ENCODE results near the gene FYB1.
"Not testable (repeated sequence)": the region's sequence is repeated elsewhere in the genome, so short reads cannot be mapped to it uniquely, and the experiment has no call there.

The FYB1 gene

GRCh38 chr5:39228596-39228995, 9.2 kb upstream of the FYB1 start:
- DNase-seq (ENCODE audit: low spot score): no peak

DNA sequence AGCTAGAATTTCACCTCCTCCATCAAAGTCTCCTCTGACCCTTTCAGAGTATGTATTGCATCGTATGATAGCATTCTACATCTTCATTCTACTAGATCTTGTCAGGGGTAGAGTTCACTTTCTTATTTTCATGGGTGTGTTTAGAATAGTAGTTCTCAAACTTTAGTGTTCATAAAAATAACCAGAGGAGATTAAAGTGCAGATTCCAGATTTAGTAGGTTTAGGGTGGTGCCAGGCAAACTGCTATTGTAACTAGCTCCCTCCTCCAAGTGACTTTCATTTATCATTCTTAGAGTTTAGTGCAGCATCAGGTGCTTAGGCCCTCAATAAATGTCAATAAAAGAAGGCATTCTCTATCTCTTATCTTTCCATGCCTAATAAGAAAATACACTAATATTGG, 7.2 kb upstream of the FYB1 start:
- no peak for DNase-seq (ENCODE audit: low spot score)

- no peak for DNase-seq (ENCODE audit: low spot score)
Measured at GRCh38 chr5:39226100-39226451, 6.7 kb upstream of the FYB1 start.

- no peak for DNase-seq (ENCODE audit: low spot score)
Measured at GRCh38 chr5:39225405-39226099, 6.2 kb upstream of the FYB1 start.

GRCh38 chr5:39224196-39224761, 4.9 kb upstream of the FYB1 start:
- DNase-seq (ENCODE audit: low spot score): no peak

GRCh38 chr5:39223565-39224156, 4.3 kb upstream of the FYB1 start:
- no peak for DNase-seq (ENCODE audit: low spot score)

GRCh38 chr5:39221671-39222070, 2.3 kb upstream of the FYB1 start:
- not testable (repeated sequence) for DNase-seq (ENCODE audit: low spot score)

GRCh38 chr5:39220280-39221030, 1.1 kb upstream of the FYB1 start:
- DNase-seq (ENCODE audit: low spot score): no peak

DNA sequence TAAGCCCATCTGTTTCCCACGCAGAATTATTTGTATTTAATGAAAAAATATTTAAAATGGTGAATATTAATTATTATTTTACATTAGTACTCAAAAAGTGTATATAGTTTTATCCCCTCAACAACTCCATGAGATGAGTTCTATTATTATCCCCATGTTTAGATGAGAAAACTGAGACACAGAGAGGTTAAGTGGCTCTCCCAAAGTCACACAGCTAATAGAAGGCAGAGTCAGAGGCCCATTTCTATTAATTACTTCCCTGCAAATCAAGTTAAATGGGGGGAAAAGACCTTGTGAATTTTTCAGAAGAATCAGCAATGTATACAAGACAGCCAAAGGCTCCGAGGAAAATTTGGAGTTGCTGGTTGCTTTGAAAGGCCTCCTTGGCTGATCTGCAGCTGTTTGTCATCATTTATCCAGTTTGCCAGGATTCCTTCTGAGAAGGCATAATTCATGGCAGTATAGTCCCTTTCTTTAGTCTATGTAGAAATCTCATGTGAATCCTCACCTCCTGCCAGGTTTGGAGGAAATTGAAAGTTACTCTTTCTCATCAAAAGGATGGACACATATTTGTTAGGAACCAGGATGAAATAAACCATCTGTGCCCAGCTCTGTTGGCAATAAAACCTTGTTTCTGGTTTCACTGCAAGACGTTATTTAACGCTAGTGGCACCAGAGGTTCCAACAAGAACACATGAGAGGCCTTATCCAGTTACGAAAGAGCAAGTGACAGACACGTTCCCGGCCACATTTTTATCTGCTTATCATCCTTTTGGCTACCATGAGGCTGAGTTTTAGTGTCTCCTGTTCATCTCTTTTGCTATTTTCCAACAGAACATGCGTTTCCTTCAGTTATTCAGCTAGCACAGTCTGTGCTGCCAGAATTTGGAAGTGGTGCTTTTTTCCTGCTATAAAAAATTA, 621 bp downstream of the FYB1 start:
- DNase-seq (ENCODE audit: low spot score): no peak

DNA sequence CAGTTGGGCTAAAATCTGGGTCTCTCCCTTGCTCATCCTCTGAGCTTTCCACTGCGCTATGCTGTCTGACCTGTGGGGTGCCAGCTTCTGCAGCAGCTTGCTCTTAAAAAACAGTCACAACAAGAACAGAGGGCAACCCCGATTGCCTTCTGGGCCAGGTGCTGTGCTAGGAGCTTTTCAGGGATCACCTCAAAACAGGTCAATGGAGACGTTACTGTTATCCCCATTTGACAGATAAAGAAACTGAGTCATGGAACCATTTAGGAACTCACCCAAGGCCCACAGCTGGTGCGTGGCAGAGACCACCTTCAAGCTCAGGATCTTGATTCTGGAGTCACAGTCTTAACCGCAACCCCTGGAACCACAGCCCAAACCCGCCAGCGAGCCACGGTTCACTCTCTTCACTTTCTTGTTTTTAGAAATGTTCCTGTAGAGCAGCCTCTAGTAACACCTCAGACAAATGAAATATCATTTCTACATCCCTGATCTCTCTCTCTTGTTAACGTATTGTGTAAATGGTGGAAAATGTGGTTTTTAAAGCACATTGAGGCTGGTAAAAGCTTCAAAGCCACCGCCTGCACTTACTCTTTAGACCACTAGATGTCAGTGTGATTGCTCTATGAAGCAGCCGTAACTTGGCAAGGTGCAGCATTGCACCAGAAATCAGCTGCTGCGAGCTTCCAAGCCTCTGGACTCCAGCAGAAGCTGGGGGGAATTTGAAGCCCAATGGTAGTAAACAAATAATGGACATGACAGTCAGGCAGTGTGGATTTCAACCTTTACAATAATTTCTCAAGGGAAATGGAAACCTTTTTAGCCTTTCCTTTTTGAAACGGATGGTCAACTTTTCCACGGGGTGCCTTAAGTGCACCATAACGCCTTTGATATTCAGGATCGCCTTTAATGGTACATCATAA, 1.7 kb downstream of the FYB1 start:
- DNase-seq (ENCODE audit: low spot score): peak; percentile 69

DNA sequence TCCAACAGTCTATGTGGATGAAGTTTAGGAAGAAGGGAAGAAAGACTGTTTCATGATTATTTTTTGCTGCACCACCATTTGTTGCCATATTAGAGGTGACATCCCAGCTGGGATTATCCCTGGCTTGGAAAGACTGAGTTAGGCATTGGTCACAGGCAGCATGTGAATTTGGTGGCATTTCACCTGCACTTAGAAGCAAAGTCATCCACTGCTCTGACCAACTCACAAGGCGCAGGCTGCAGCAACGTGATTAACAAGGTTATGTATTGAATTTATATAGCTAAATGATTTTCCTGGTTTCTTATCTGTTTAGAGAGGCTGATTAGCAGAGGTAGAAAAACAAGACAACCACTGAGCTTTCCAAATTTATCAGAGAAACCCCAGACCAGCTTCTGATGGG, 2.7 kb downstream of the FYB1 start:
- DNase-seq (ENCODE audit: low spot score): no peak

DNA sequence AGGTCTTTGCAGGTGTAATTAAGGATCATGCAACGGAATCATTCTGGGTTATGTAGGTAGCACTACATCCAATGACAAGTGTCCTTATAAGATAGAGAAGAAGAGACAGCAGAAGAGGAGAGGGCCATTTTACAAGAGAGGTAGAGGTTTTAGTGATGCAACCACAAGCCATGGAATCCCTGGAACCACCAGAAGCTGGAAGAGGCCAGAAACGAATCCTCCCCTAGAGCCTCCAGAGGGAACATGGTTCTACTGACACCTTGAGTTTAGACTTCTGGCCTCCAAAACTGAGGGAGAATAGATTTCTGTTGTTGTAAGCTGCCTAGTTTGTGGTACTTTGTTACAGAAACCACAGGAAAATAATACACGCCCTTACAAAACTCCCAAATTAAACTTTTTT, 3.5 kb downstream of the FYB1 start:
- DNase-seq (ENCODE audit: low spot score): no peak

GRCh38 chr5:39214912-39215709, 4.3 kb downstream of the FYB1 start:
- no peak for DNase-seq (ENCODE audit: low spot score)

GRCh38 chr5:39213447-39214207, 5.7 kb downstream of the FYB1 start:
- no peak for DNase-seq (ENCODE audit: low spot score)

GRCh38 chr5:39211773-39212172, 7.6 kb downstream of the FYB1 start:
- no peak for DNase-seq (ENCODE audit: low spot score)

- DNase-seq (ENCODE audit: low spot score): no peak
Measured at GRCh38 chr5:39209924-39210323, 9.4 kb downstream of the FYB1 start.

DNA sequence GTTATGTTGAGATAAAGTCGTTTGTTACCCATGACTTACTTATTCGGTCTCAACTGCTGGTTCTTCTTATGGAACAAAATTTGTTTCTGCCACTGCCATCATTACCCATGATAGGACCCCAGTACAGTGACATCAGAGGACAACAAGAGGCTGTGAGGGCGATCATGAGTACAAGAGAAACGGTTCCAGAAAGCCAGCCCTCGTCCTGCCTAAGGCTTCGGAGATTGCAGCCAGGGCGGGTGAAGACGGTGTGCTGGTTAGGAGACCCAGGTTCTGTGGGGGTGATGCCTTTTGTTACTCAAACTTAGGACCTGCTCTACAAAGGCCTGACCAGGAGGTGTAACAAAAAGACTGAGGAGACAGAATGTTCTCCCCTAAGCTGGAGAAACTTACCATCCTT, 10.9 kb downstream of the FYB1 start:
- DNase-seq (ENCODE audit: low spot score): no peak

GRCh38 chr5:39207345-39208045, 11.9 kb downstream of the FYB1 start:
- no peak for DNase-seq (ENCODE audit: low spot score)
